CD4-positive, alpha-beta T cell treated with Interleukin-2 at 100 ng/mL for 4 hours (primary cell): Measurements from ENCODE around the gene ASTN2.

Experiments
- DNase-seq: peaks from one replicate; pipeline ENCODE4 v3.0.0-alpha.2; 2020; ENCODE audit warnings: low spot score

Gene ASTN2

DNA sequence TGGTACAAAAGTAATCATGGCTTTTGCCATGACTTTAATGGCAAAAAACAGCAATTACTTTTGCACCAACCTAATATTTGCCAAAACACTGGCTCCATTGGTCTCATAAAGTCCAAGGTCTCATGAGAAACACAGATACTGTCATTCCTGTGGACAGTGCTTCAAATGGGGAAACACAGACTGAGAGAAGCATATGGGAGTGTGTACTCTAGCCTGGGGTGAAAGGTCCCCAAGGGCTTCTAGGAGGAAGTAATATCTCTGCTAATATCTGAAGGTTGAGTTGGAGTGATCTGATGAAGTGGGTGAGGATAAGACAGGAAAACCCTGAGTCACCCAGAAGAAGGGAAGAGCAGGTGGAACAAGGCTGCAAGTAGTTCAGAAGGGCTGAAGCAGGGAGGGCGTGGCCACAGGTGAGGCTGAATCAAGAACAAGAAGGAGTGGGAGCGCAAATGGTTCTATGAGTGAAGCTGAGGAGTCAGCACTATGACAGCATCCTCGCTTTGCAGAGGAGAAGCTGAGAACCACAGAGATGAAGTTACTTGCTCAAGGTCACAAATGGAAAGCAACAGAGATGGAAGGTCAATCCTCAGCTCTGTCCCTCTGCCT, 164.1 kb downstream of the ASTN2 start:
- DNase-seq, result no peak

DNA sequence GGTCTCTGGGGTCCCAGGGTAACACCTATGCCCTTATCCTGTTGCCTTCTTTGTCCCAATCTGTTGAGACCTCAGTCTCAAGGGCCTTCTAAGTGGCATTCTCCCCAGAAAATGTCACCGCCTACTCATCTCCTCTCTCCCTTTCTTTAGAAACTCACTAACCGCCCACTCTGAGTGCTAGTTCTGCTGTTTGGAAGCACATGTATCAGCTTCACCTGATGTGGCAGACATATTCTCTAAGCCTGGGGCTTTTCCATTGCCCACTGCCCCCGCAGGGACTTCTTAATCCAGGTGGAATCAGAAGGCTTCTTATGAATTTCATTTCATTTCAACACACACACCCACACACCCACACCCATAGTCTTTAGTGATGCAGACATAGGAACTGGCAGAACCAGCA, 165.1 kb downstream of the ASTN2 start:
- DNase-seq, result no peak

DNA sequence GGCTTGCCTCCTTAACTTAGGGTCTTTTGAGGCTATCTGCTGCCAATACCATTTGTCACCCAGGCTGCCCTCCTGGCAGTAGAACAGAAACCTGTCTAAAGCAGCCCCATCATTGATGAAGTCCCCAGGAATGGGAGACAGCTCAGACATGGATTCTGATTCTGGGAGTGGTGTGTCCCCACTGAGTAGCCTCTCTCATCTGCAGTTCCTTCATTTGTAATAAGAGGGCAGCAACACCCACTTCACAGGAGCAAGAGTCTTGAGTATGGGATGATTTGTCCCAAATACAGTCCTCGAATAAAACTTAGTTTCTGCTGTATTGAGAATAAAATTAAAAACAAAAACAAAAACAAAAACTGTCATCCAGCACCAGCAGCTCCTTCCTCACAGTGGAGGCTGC, 167.6 kb downstream of the ASTN2 start:
- no peak for DNase-seq

DNA sequence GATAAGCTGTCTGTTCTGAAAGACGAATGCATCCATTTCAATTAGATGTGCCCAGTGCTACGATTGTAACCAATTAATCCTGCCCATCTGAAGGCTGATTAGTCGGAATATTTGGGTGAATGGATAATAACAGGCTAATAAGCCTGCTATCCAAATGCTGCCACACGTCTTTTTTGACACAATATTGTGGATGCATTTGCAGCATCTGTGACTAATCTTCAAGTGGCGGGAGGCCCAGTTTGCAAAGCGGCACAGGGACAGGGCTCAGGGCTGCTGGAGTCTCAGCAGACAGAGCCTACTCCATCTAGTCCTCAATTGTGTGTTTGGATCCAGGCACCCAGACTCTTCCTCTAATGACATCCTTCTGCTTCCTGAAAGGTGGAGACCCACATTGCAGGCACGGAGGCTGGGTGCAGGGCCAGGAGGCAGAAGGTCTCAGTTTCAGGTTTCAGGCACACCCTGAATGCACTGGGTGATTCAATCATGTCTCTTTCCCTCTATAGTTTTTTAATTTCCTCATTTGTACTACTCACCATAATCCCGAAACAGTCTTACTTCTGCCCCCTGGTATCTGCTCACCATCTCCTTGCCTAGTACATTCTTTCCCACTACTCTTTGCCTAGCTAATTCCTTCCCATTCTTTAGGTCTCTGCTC, 169.6 kb downstream of the ASTN2 start:
- DNase-seq, result no peak

DNA sequence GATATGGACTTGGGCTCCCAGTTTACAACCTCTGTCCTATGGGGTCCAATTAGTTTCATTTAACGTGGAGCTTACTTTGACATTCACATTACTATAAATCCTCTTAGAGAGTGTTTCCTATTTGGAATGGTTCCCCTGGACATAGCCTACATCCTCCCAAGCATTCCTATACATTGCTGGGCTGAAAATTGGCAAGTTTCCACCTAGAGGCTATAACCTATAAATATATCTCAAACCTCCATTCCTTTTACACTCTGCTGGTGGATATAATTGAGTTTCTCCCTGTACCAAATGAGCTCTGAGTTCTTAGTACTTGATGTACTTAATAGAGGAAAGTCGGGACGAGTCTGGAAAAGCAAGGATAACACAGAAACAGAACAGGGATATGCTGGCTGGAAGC, 172.8 kb downstream of the ASTN2 start:
- DNase-seq, result no peak

DNA sequence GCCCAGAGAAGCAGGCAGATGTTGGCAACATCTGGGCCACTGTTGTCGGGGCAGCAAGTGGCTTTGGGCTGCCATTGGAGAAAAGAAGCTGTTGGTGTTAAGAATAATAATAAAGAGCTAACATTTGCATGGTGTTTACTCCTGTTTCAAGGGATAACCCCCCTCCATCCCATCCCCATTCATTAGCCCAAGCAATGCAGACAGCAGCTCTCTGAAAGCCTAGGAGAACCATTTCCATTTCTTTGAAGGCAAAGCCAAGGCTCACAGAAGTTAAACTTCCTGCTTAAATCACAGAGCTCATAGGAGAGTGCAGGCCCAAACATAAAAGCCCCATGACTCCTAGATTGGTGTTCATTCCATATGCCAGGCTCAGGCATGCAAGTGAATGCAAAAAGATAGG, 175.4 kb downstream of the ASTN2 start:
- DNase-seq, result no peak

DNA sequence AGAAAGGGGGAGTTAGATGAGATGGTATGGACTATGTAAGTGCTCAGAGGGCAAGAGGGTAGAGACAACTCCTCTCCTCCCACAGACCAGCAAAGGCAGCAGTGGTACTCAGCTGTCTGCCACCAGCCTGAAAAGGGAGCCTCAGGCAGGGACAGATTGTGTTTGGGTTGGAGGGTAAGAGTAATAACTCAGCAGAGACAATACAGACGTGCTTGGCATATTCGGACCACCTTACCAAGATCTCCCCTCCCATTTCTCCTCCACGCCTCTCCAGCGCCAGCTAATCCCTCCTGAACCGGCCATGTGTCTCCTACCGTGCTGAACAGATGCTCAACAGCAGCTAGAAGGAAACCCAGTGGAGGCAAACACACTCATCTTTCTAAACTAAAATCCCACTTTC, 180.8 kb downstream of the ASTN2 start:
- no peak for DNase-seq

DNA sequence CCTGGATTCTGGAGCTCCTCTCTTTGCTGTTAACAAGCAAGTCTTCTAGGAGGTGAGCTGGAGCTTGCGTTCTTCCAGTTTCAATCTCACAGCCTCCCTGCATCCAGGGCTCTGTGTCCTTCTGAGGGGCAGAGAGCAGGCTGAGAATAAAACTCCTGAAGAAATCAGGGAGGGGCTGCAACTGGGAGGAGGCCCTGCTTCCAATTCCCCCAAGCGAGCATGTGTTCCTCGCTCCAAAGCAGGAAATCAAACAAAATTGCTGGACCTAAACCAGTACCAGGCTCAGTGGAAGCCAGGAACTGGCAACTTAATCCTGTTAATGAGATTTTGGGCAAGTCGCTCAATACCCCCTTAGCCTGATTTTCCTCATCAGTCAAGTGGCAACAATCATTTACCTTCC, 181.8 kb downstream of the ASTN2 start:
- no peak for DNase-seq

DNA sequence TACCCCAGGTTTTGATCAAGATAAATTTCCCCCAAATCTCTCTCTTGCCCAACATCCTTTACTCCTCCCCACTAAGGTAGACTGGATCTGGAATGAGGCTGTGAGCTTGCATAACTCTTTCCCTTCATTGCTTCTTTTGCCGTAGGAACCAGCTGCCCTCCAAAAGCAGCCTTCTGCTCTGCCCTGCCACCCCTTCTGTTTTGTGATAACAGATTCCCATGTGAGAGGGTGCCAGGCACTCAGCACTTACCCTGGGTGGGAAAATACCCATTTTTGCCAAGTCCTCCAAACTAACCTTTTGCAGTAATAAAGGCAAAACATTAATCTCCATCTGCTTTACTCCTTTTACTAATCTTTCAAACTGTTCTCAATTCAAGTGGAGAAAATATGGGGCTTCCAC, 182.6 kb downstream of the ASTN2 start:
- no peak for DNase-seq

DNA sequence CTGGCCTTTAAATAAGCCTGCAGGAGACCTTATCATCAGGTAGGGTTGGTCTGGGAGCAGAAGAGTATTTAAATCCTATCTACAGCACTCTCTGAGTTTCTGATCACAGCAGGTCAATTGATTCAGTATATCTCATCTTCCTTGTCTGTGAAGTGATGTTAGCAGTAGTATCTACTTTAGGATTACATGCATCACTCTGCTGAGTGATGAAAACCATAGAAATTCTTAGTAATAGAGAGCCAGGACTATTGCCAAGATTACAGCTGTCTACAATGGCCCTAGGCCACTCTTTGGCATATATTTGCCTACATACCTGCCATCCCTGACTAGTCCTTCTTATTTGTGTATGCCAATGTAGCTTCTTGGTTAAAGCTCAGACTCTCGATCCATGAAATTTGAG, 183.8 kb downstream of the ASTN2 start:
- no peak for DNase-seq

DNA sequence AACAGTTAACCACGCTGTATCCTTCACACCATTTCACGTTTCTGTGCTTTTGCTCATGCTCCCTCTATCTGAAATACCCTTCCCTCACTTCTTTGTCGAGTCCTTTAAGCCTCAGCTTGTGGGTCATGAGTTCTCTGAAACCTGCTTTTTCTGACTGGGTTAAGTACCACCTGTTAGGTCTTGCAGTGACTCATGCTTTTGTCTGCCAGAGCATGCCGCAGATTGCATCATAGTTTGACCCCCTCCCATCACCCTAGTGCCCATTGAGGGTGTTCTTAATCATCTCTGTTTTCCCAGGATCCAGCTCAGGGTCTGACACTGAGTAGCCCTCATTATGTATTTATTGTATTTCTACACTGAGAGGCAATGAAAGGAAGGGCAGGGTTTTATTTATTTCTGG, 190.2 kb downstream of the ASTN2 start:
- DNase-seq, result no peak

DNA sequence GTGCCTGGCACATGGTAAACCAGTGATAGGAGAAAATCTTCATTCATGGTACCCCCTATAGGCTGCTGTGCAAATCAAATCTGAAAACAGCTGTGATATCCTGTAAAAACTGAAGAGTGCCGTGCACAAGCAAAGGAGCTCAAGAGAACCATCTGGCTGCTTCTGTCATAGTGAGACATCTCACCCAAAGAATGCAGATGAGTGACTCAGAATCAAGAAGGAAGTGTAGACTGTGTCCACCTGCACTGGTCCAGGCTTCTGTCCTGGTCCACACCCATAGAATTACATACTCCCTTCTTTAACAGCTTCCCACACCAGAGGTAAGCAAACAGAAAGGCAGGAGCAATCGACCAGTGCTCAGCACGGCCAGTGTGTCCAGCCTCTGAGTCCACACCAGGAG, 195.9 kb downstream of the ASTN2 start:
- DNase-seq, result no peak

DNA sequence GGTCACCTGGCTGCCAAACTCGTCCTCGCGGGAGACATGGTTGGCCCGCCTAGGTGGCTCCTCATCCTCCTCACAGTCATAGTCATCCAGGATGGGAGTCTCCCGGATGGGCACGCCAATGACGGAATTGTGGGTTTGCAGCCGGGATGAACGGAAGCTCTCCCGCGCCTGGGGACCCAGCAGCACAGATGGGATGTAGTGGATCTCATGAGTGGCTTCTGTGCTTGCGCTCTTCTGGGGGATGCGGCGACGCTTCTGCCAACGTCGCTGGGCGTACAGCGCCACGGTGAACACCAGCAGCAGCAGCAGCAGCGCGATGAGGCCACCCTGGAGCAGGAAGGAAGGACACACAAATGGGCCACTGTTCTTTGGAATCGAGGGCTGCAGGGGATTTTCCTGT, 200.4 kb downstream of the ASTN2 start:
- DNase-seq, result no peak

DNA sequence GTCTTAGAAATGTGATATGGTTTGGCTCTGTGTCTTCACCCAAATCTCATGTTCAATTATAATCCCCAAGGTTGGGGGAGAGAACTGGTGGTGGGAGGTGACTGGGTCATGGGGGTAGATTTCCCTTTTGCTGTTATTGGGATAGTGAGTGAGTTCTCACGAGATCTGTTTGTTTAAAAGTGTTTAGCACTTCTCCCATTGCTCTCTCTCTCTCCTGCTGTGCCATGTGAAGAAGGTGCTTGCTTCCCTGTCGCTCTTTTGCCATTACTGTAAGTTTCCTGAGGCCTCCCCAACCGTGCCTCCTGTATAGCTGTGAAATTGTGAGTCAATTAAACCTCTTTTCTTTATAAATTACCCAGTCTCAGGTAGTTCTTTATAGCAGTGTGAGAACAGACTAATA, 203.6 kb downstream of the ASTN2 start:
- no peak for DNase-seq

DNA sequence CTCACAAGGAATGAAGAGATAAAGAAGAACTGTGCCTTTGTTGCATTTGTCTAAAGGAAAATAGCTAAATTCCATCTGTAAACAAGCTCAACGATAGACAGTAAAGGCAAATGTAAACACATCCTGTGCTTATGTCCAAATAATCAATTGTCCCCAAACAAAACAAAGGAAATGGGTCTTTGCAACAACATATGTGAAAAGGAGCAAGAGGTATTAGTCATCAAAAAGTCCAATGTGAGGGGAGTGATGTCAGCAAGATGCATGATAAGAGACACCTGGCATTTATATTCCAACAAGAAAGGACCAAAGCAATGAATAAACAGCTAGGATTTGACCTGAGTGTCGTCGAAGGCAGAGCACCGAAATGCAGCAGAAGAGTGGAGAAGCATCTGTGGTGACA, 209.1 kb downstream of the ASTN2 start:
- no peak for DNase-seq

DNA sequence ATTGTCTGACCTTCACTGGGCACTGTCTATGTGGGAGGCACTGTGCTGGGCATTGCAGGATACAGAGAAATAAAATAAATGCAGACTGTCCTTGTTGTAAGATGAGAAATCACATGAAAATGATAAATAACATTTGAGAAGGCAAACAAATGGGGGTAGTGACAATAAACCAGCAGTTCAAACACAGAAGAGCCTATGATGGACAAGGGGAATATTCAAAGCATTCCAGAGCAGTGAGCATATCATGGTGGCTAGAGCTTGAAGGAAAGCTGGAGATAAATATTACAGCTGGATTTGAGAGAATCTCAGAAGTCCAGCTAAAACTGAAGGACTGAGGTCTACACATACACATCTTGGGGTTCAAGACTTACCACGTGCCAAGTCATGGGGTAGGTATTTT, 209.9 kb downstream of the ASTN2 start:
- DNase-seq, result no peak

DNA sequence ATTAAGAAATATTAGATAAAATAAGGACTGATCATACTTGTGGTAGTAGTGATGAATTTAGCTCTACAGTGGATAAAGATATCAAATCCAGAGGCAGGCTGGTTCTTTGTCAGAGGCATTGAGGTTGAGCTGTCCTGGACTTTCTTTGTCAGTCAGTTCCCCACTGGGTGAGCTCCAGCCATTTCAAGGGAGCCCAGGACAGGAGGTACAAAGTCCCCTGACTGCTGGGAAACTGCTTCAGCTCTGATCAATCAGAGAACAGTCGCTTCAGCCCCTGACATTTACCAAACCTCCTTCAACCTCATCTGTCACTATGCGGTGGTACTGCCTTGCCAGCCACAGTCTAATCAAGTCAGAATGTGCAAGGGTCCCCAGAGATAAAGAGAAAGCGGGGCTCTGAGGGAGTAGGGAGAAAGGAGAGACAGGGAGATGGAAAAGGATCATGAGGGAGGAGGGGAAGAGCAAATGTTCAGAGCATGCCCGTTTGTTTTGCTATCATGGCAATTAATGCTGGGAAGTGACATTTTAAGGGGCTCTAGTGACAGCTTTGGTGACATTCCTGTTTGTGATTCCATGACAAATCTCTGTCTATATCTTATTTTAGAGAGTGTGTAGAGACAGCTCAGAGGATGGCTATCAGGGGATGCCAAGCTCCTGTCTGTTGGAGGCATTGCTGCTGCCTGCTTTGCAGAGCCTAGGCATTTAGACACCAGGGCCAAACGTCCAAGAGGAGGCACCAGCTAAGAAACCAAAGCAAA, 223.2 kb downstream of the ASTN2 start:
- DNase-seq, result no peak

DNA sequence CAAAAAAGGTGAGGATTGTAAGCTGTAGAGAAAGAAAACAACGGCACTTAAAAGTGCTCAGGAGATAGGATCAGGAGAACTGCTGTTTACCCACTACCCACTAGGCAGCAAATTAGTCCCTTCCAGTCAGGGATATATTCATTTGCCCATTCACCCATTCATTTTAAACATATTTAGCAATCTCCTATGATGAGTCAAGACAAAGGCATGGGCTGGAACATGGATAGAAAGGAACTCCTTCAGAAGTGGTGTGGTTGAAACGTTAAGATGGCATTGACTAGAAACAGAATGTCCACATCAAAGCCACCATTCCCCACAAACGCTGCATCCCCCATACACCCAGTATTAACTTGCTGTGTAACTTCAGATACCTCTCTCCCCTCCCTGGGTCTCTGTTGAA, 225.7 kb downstream of the ASTN2 start:
- no peak for DNase-seq

DNA sequence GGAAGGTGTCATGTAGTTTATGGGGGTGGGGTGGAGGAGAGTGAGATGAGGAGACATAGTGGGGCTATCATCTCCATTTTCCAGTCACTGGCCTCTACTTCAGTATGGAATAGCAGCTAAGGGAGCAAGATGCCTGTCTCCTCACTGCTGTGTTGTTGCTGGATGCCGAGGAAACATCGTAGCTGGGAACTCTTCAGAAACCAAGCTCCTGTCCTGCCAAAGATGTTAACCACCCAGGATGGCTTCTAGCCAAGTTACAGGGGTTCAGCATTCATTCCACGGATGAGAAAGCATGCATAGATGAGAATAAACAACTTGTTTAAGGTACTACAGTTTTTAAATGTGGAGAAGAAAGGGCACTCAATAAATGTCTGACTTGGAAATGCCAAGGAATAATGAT, 226.5 kb downstream of the ASTN2 start:
- DNase-seq, result no peak

DNA sequence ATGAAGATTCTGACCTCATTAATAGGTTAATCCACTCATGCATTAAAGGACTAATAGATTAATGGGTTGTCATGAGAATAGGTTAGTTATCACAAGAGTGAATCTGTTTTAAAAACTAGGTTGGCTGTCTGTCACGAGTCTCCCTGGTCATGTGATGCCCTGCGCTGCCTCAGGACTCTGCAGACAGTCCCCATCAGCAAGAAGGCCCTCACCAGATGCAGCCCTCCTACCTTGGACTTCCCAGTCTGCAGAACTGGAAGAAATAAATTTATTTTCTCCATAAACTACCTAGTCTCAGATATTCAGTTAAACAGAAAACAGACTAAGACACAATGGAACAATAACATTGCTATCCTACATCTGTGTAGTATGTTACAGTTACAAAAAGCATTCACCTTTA, 227.4 kb downstream of the ASTN2 start:
- no peak for DNase-seq

DNA sequence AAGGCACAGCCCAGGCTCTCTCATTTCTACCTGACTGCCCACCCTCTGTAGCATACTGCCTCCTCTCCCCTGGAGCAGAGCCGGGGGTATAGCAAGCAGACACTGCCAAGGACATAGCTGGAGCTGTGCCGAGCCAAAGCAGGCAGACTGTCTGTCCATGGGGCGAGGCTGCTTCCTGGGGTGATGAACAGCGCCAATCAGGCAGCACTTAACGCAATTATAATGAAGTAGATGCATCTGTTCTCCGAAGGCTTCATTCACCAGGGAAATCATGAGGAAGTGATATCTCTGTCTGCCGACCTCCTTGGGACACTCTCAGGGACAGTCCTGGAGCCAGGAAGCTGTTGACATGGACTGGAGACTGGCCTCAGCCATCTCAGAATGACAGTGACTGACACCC, 230.7 kb downstream of the ASTN2 start:
- DNase-seq, result no peak

DNA sequence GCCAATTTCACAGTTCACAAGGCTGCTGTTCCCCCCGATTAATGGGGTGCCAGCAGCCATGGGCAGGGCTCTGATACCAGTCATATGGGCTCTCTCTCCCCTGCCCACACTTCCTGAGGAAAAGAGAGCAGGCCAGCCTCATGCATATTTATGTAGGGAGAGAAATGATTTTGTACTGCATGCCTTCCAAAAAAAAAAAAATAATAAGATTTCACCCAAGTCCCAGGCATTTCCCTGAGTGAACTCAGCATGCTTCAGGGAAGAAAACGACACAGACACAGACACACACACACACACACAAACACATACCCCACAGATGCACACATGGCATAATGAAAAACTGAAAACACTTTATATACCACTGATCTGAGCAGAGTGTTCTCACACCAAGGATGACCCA, 232.8 kb downstream of the ASTN2 start:
- no peak for DNase-seq

DNA sequence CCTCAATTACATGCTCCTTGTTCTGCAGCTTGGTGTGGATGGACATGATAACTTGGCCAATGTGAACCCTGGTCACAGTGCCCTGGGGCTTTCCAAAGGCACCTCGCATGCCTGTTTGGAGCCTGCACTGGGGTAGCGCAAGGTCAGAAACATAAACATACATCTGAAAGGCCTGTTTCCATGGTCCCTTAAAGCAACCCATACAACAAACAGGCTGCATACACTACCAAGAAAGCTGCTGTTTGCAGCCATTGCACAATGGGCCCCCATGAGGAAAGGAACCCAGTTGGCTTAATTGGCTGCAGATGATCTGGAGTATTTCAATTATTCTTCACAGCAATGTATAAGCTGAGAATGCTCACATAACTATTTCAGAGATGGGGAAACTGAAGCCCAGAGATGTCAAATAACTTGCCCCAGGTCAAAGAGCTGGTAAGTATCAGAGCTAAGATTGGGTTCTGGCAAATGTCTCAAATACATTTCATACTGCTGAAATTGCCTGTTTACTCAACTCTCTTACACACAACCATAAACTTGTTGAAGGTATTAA, 233.9 kb downstream of the ASTN2 start:
- DNase-seq, result no peak
